Anterior cingulate cortex (tissue), 58 donors: ENCODE measurements around the gene RUNX1.

ENCODE experiments used
- DNase-seq, 58 donors: peaks; one replicate each; lab custom pipeline; 2025; lab: John Stamatoyannopoulos, UW

Gene RUNX1

DNA sequence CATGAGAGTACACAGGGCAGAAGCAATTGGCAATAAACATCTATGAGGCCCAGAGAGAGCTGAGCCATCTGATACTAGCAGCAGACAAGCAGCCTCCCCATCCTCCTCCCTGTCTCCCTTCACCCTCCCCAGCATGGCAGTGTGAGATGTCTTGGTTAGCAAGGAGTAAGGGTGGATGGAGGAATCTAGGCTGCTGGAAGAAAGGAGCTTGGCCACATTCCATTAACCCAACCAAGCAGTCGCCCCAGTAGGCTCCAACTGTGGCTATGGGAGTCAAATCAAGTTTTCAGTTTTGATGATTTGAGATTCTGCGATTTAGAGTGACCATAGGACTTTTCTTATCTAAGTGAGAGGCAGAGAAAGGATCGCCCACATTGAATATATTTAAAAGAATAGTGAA is 12.9 kb upstream of the RUNX1 start:
- no peak for DNase-seq

DNA sequence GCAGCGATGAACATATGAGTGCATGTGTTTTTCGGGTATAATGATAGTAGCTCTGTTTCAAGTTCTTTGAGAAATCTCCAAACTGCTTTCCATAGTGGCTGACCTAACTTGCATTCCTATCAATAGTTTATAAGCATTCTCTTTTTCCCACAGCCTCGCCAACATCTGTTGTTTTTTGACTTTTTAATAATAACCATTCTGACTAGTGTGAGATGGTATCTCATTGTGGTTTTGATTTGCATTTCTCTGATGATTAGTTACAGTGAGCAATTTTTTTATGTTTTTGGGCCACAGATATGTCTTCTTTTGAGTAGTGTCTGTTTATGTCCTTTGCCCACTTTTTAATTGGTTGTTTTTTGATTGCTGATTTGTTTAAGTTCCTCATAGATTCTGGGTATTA is 10.6 kb upstream of the RUNX1 start:
- no peak for DNase-seq

DNA sequence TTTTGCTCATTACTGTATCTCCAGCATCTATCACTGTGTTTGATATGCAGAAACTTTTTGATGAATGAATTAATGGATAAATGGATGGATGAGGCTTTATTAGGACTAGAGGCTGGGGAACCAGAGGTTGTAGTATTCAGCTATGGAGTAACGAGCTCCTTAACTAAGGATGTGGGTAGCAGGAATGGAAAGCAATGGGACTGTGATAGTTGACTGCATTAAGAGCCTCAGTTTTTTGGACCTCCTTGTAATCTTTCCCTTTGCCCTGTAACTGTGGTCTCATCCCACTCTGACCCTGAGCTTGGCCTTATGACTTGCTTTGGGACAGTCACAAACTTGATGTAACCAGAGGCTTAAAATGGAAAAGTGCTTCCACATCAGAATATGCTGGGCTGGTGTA is 9.0 kb upstream of the RUNX1 start:
- DNase-seq, result no peak

DNA sequence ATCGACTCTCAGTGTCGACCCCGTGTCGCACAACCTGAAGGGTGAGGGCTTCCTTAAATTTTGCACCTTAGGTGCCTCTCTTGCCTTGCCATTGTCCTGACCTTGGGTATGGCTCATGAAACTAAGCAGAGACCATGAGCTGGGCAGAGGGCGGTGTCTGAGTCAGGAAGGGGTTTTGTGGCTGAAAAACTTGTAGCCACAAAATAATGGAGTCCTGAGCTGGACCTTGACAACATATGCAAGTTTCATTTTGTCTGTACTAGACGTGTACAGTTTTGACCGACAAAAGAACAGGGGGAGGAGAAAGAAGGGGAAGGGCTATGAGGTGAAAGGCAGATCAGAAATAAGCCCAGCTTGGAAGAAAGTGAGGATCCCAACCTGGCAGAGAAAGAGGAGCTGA is 8.3 kb upstream of the RUNX1 start:
- no peak for DNase-seq

DNA sequence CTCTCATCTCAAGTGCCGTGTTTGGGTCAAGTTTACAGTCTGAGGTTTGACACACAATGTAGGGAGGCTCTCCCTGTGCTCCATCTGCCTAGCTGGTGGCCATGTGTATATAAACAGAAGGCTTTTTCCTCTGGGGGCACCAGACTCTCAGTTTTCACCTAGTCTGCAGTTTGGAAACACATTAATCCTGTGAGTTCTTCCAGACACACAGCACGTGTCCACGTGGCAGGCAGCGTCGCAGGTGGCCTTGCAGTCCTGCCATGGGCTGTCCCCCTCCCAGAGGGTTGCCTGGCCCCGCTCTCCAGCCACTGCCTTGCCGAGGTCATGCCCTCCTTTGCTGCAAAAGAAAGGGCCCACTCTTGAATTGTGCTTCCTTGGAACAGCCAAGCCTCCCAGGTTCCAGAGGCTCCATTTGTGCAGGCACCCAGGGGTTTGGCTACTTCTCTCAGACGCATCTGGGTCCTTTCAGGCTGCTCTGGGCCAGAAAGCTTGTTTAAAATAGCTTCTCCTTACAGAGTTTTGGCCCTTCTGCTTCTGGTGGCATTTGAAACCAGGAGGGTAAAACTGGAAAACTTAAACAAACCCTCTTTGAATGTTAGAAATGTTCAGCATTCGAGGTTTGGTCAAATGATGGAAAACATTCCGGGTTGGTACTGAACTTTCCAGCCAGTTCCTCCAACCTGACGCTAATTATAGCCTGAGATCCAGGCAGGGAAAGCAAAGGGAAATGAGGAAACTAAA is 4.4 kb upstream of the RUNX1 start:
- DNase-seq, result no peak

DNA sequence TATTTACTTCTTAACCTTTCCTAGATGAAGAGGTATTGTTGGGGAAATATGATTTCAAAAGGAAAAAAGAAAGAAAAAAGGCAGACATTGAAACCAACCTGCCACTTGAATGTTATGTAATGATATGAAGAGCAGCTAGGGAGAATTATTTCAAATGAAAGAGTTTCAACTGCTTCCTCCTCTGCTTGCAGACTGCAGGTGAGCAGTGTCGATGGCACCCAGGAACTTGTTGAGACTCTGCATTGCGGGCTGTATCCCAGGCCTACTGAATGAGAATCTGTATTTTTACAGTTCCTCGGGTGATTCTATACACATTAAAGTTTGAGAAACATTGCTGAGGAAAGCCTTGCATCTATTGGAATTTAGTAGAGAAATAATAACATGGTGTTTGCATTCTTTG is 3.7 kb upstream of the RUNX1 start:
- DNase-seq, result no peak

DNA sequence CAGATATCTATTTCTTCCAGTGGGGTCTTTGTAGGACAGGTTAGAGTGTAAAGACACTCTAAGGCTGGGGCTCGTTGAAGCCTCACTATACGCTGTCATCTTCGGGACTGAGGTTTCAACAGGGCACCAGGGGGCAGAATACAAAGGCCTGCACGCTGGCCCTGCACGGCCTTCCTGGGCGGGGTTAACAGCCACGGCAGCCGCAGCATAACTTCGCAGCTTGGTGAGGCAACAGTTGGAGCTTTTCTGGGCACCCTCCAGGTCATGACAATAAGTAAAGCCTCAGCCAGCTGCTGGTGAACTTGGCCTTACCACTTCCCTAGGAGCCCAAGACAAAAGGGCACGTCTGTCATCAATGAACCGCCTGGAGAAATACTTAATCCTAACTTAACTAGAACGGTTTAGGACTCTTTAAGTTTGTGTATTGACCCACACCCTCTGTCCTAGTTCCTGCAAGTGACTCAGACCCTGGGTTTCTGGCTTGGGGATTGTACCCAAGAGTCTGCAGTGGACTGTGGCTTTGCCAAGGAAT is 2.3 kb upstream of the RUNX1 start:
- peak in 40 of 58 donors; percentile 7 to 64 (median 39) for DNase-seq

DNA sequence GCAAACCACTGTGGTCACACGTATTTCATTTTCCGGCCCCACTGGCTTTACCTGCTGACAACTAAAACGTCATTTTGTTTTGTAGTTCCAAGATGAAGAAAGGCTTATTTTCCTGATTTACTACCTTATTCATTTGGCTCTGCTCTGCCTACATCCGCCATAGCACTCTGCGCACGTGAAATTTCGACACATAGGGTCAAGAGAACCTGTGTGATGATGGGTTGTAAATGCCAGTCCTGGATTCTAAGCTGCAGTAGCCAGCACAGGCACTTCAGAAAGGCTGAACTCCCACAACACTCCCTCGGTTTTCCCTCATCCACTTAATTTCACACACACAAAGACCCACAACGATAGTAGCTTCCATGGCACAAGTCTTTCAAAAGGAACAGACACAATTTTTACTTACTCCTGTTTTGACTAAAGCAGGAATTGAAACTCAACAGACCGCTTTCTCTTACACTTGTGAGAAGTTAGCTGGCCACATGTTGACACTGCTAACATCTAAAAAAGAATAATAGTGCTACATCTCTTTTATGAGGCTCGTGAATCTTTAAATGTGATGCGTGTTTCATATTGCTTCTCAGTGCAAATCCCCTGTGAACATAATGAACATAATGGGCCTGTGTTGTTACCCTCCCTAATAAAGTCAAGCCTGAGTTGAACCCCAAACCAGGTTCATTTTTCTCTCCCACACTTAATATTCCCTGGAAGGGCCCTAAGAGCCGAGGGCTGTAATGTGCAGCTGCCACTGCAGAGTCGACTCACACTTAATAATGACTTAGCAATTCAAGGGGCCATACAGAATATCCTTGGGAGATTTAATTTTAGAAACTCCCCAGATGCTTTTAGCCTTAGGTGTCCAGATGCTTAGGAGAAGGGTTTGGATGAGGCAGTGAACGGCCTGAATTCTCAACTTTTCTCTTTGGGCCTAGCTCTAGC is 1.5 kb upstream of the RUNX1 start:
- peak in 1 of 58 donors; percentile 28 for DNase-seq

DNA sequence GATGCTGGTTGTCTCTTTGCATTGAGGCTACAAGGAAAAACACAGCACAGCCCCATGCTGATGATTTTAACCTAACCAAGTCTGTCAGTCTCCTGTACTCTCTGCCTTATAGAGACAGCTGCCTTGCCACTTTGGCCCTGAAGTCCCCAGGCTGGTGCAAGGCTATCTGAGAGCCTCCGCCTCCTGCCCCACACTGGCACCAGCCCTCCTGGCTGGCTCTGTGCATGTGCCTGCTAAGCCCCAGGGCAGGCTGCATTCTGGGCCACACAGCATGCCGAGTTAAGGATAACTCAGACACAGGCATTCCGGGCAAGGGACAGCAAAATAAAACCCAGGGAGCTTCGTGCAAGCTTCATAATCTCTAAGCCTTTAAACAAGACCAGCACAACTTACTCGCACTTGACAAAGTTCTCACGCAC is 910 bp downstream of the RUNX1 start:
- DNase-seq, result no peak

DNA sequence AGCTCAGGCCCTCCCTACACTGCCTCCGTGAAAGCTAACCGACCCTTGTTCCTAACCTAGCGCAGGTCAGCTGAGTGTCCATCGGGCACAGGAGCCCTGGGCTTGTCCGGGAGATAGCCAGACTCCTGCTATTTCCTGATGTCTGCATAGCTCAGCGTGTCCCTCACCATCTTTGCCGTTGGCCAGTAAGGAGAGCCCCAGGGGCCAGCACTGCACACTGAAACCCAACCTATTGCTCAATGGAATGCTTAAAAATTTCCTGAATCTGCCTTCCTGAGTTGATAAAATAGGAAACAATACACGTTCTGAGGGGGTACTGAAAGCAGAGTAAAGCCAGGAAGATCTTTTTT is 2.2 kb downstream of the RUNX1 start:
- no peak for DNase-seq

DNA sequence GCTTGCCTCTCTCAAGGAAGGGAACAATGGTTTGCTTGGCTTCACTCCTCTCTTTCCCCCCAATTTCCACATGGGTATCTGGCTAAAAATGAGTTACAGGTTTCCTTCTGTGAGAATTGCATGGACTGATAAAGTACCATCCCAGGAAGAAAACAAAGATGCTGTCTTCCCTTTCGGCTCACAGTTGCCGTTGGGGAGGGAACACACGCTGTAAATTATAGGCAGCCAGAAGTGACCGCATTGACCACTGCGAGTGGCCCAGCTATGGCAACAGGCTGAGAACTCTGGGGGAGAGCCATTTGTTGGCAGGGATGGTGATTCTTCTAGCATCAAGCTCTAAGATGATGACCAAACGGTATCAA is 2.9 kb downstream of the RUNX1 start:
- DNase-seq, result no peak

DNA sequence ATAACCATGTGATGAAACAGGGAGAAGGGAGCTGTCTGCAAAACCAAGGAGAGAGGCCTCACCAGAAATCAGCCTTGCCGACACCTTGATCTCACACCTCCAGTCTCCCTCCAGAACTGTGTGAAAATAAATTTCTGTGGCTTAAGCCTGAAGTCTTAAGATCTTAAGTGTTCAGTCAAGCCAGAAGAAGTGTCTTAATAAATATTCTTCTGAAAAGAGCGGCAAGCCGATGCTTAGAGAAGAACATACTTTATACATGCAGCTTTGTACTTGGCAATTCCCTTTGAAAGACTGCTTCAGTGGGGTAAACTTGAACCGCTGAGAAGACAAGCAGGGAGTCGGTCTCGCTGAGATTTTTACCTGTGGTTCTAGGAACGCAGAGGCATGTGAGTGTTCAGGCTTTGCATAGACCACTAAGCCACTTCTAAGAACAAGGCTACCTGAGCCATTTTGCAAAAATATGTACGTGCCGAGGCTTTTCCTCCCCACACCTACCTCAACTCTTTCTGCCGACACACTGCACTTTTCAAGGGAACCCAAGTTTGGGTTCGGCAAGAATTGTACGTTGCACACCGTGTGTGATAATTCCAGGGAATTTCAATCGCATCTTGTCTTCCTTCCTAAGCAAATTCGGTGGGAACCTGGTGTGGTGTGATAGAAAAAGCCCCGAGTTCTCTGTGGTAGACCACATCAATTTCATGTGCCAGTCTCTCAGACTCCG is 3.4 kb downstream of the RUNX1 start:
- no peak for DNase-seq

DNA sequence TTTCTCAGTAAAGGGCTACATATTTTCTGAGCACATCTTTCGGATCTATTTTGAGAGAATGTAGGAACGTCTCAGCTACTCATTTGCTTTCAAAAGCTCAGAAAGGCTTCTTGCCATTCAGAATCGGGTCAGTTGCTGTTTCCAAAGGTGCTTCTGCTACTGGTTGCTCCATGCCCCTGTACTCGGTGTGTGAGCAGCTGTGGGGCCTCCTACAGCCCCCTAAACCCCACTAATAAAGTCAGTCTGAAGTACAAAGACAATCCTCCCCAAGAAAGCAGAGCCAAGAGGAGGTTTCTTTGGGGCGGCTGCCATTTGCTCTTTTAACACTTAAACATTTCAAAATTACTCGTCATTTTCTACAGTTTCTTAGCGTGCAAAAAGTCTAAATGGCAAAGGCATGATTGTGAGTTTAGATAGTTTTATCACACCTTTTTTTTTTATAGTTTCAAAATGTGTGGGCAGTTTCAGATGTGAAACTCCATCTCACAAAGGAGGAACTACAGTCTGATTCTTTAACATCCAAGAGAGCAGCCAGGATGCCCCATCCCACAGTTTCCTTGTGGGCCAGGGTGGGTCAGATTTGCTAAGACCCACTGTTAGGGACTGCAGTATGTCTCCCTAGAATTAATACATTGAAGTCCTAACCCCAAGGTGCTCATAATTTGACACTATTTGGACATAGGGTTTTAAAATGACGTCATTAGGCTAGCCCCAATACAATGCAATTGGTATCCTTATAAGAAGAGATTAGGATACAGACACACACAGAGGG is 4.1 kb downstream of the RUNX1 start:
- DNase-seq, result no peak

DNA sequence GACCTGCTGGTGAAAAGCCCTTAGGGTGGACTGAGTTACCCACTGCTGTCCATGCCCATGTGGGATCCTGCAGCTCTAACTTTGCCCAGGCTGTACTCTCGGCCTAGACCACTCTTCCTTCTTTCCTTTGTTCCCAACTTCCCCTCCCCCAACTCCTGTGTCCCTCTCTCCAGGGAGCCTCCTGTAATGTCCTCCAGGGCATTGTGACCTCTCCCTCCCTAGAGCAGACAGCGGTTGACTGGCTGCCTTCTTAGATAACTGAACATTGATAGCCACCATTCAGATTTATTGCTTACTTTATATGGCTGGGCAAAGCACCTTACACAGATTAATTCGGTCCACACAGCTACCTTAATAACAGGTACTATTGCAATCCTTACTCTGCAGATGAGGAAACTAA is 5.0 kb downstream of the RUNX1 start:
- no peak for DNase-seq

DNA sequence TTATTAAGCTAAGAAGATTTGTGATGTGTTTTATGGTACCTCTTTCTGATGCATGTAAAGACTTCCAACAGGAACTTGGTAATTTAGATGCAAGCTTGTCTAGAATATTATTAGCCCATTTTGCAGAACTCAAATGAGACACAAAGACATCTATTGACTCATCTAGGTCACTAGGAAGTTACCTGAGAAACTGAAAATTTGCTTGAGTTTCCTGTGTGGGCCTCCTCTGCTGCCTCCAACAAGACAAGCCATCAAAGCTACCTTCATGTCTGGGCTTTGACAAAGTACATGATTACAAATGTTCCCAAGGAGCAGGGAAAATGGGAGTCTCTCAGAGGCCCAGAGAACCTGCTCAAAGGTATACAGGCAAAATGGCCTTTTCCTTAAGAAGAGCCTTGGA is 5.6 kb downstream of the RUNX1 start:
- DNase-seq, result no peak

DNA sequence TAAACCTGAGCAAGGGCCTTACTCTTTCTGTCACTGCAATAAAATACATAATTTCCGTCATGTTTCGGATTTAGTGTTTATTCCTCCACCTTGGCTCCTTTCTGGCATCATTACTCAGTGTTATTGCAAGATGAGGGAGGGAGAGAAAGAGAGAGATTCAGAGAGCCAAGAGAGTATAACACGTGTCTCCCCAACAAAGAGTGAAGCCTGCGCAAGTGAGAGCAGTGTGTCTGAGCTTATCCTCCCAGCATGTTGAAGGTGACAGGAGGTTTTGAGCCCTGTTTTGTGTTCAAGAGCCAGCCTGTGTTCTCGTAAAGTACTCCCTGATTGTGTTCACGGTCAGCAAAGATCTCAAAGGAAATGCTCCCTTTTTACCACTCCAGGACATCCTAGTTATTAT is 6.3 kb downstream of the RUNX1 start:
- DNase-seq, result no peak

DNA sequence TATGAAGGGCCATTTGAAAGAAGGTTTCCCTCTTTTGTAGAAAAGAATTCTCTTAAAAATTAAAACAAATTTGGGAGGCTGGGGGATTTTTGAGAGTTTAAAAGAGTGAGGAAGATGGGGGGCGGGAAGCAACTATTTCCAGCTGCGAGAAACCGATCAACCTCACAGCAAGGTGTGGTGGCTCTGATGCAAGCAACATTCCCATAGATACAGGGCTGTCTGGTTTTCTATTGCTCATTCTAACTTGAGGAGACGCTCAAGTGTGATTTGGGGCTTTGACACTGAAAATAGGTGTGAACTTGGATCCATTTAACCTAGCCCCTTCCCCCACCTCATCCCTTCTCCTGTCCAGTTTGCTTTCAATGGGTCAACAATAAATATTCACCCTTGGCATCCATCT is 7.2 kb downstream of the RUNX1 start:
- no peak for DNase-seq

DNA sequence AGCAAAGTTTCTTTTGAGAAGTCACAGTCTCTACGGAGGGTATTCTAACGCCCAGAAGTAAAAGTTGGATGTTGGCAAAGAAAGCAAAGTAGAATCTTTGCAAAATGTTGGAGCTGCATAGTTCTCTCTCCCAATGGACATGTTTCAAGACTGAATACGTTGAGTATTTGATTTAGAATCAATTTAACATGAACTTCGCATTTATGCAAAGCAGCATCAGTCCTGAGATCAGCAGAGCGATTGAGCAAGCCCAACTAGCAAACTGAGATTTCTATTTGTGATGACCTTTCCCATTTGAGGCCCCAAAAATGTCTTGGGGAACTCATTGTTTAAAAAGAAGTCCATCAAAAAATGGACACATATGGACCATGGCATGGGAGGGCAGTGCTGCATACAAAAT is 8.0 kb downstream of the RUNX1 start:
- DNase-seq, result no peak

DNA sequence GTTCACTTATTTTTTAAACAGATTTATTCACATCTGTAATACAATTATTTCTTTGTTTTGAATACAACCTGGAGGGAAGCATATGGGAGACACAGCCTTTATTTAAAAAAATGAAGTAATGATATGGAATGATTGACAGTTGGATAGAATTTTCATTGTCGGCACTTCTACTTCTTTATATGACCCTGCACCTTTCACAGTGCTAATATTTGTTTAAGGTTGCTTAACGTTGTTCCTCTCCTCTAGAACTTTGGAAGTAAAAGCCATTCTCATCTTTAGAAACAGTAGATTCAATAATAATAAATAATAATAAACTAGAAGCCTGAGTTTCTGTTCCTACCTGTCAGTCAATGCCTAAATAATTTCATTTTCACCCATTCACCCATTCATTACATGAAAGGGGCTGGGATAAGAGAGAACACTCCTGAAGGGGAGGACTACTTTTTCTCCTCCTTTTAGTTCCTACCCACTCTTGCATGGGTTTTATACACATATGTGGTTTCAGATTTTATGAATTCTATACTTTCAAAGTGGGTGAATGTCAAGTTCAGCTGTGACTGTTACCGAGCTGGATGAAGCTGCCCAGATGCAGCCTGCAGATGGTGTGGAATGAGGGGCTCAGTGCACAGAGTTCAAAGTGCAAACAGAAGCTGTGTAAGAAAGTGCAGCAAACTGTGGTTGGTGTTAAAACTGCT is 9.4 kb downstream of the RUNX1 start:
- no peak for DNase-seq
